Activated CD4-positive, alpha-beta memory T cell treated with anti-CD3 and anti-CD28 coated beads for 36 hours (primary cell): ENCODE measurements around the gene RPGRIP1L. TPM values are rescaled to one million over a fixed set of nuclear protein-coding genes. Genes with fewer than 3 reads are reported as not detected.

Experiments
- CTCF ChIA-PET: fragments of 350-600 bp; sonication (Branson Sonifier 250); formaldehyde crosslinking; loops from one replicate; lab custom pipeline; 2021; ENCODE audit warnings: antibody characterized with exemption, inconsistent platforms; lab: Charles Lee
- POLR2A ChIA-PET: fragments of 350-600 bp; sonication (Branson Sonifier 250); formaldehyde crosslinking; loops from one replicate; lab custom pipeline; 2021; ENCODE audit warnings: antibody characterized with exemption; lab: Charles Lee
- DNase-seq: peaks from one replicate; pipeline ENCODE4 v3.0.0-alpha.2; 2020
- H3K27ac Mint-ChIP-seq: one replicate; pipeline ENCODE4 v1.8.0; 2021; ENCODE audit warnings: mixed read lengths
- H3K27me3 Mint-ChIP-seq: one replicate; pipeline ENCODE4 v1.8.0; 2021; ENCODE audit warnings: mixed read lengths
- H3K36me3 Mint-ChIP-seq: one replicate; pipeline ENCODE4 v1.8.0; 2021; ENCODE audit warnings: mixed read lengths
- H3K4me1 Mint-ChIP-seq: one replicate; pipeline ENCODE4 v1.8.0; 2021; ENCODE audit warnings: low read depth, mixed read lengths
- H3K4me3 Mint-ChIP-seq: one replicate; pipeline ENCODE4 v1.8.0; 2021; ENCODE audit warnings: mild to moderate bottlenecking, mixed read lengths
- H3K9me3 Mint-ChIP-seq: one replicate; pipeline ENCODE4 v1.8.0; 2021; ENCODE audit warnings: mixed read lengths
- intact Hi-C: fragments of 100-400 bp; cut with micrococcal nuclease; formaldehyde crosslinking; loops from one replicate; pipeline ENCODE4 v1.15.1; 2023
- total RNA-seq, 2 experiments: library from RNA; stranded (reverse); gene quantifications; one replicate each; pipeline ENCODE4 v1.2.3, GENCODE V29; 2021

RPGRIP1L gene
- total RNA-seq, 2 experiments from 2014 or later, result 6.2 to 6.5 TPM

DNA sequence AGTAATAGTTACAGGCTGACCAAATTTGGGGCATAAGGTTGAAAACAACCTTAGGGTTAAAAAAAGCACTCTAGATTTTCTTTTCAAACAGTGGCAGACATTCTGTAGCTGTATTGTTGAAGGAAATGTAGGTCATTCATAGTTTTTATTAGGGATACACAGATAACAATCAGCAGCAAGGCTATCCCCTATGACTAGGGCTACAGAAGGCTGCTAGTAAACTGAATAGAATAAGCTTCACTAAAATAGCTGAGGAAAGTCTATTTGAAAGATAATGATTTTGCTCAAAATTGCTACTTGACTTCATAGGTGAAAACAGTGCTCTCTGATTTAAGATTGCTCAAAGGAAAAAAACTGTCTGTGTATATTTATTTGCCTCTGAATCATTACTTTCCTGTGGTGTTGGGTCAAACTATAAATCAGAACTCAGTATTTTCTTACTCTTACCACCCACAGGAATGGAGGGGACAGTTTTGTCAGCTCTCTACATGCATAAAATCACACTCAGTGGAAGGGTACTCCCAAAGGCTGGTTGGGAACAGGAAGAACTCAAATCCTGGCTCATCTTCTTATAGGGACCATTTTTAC is 24.8 kb downstream of the RPGRIP1L start:
- Mint-ChIP-seq H3K36me3 (peaks cover 16% of the 10 kb centered on the region), H3K4me1 (no peaks in the 10 kb centered on the region), H3K9me3 (no peaks in the 10 kb centered on the region), H3K27ac (no peak overlapping the region), H3K27me3 (no peaks in the 10 kb centered on the region), H3K4me3 (no peak overlapping the region)
- ChIA-PET CTCF (no interaction called here), POLR2A (no interaction called here)
- DNase-seq, result no peak
- intact Hi-C loops, result no loop called here

DNA sequence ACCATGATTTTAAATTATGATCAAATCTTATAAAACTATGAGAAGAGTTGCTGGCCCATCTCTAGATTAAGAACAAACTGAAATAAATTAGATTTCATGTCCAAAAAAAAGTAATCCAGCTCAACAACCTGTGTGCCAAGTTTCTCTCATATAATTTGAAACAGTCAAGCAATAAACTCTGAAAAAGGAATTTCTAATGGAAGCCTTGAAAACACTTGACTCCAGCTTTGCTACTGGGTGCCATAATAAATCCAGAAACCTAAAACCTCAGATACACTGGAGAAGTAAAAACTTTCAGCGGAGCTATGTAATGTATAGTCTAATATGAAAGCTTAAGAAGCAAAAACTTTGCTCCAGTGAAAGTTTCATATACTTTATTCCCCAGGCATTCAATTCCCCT is 25.5 kb downstream of the RPGRIP1L start:
- H3K27me3 Mint-ChIP-seq, result no peaks in the 10 kb centered on the region
- no peak overlapping the region for H3K4me3 Mint-ChIP-seq
- H3K36me3 Mint-ChIP-seq, result peaks cover 9% of the 10 kb centered on the region
- no peaks in the 10 kb centered on the region for H3K9me3 Mint-ChIP-seq
- CTCF ChIA-PET, result no interaction called here
- no peaks in the 10 kb centered on the region for H3K4me1 Mint-ChIP-seq
- H3K27ac Mint-ChIP-seq, result no peak overlapping the region
- POLR2A ChIA-PET, result no interaction called here
- no peak for DNase-seq
- intact Hi-C loops, result no loop called here

DNA sequence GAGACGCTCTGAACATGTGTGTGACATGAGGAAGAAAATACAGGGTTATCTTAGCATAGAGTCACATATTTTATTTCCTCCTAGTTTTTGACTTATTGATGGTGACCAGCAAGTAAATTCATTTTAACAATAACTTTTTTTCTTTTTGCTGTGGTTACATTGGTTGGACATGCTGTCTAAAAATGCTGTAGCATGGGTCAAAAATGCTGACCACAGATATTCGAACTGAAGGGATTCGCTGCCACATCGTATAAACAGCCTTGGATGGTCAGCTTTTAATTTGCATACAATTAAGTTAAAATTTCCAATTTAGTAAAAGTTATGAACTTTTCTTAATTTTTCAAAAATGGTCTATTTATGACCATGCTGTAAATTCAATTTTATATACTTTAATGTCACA is 30.5 kb downstream of the RPGRIP1L start:
- no peak for DNase-seq
- ChIA-PET POLR2A (no interaction called here), CTCF (no interaction called here)
- no peaks in the 10 kb centered on the region for H3K4me1 Mint-ChIP-seq
- no peaks in the 10 kb centered on the region for H3K36me3 Mint-ChIP-seq
- no peak overlapping the region for H3K4me3 Mint-ChIP-seq
- H3K27ac Mint-ChIP-seq, result no peak overlapping the region
- no peaks in the 10 kb centered on the region for H3K27me3 Mint-ChIP-seq
- no peaks in the 10 kb centered on the region for H3K9me3 Mint-ChIP-seq
- intact Hi-C loops, result no loop called here

DNA sequence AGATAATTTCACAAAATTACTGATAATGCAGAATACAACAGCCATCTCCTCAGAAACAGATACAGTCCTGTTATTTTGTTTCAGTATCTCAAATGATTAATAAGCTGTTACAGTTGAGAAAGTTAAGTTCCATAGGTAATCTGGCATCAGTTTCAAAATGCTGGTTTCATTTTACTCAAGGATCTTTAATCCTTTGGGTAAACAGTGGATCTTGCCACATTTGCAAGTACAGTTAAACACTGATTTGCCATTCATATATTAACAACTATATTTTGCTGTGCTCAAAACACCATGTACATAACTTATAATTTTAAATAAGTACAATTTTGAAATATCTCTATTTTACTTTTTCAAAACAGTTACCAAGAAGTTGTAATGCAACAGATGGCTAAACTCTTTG is 31.2 kb downstream of the RPGRIP1L start:
- no peaks in the 10 kb centered on the region for H3K9me3 Mint-ChIP-seq
- H3K4me1 Mint-ChIP-seq, result no peaks in the 10 kb centered on the region
- no peak for DNase-seq
- no peaks in the 10 kb centered on the region for H3K36me3 Mint-ChIP-seq
- no peak overlapping the region for H3K4me3 Mint-ChIP-seq
- intact Hi-C loops, result no loop called here
- H3K27me3 Mint-ChIP-seq, result no peaks in the 10 kb centered on the region
- H3K27ac Mint-ChIP-seq, result no peak overlapping the region
- POLR2A ChIA-PET, result no interaction called here
- CTCF ChIA-PET, result no interaction called here

DNA sequence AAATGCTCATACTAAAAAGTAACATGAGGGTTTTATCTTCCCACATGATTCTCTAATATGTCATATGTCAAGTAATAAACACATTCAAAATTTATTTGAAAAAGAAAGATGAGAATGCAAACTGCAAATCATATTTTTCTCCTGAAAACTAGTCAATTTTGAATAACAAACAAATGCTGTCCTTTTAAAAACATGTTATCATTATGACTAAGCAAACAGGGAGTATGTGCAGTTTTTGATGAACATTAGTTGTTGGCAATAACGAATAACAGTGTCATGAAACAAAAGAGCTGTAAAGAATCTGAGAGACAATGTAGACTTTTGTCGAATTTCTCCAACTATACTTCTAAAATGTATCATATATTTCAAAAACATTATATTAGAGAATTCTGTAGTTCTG is 34.8 kb downstream of the RPGRIP1L start:
- no peaks in the 10 kb centered on the region for H3K9me3 Mint-ChIP-seq
- H3K27ac Mint-ChIP-seq, result no peak overlapping the region
- intact Hi-C loops, result no loop called here

DNA sequence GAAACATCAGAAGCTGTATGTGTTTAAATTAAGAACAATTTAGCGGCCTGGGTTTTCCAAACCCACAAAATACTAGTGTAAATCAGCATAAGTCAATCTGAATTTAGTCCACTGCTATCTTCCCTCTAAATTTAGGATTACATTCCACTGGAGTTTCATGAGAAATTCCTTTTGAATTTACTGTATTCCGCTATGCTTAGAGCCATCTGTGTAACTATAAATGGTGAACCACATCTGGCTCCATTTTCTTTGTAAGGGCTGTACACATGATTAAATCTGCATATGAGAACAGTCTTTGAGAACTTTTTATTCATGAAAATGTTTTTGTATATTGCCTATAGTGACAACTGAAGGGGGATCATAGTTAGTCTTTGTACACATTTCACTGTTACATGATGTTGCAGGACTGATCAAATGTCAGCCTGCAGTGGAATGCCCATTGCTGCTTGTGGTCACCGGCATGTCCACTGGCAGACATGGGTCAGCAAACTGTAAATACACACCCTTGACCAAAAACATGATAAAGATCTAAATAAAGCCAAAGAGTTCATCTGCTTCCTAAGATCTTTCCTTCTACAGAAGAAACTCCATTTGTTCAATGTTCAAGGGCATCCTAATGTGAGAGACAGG is 36.8 kb downstream of the RPGRIP1L start:
- Mint-ChIP-seq H3K9me3 (no peaks in the 10 kb centered on the region), H3K27ac (no peak overlapping the region), H3K4me1 (peaks cover 17% of the 10 kb centered on the region), H3K27me3 (no peaks in the 10 kb centered on the region), H3K4me3 (no peak overlapping the region), H3K36me3 (no peaks in the 10 kb centered on the region)
- ChIA-PET CTCF (no interaction called here), POLR2A (no interaction called here)
- intact Hi-C loops, result no loop called here
- DNase-seq, result no peak

More for the DNA sequence above, 34.8 kb downstream of the RPGRIP1L start:
- no peaks in the 10 kb centered on the region for H3K36me3 Mint-ChIP-seq
- ChIA-PET CTCF (no interaction called here), POLR2A (no interaction called here)
- no peaks in the 10 kb centered on the region for H3K27me3 Mint-ChIP-seq
- peaks cover 17% of the 10 kb centered on the region for H3K4me1 Mint-ChIP-seq
- no peak overlapping the region for H3K4me3 Mint-ChIP-seq
- no peak for DNase-seq

DNA sequence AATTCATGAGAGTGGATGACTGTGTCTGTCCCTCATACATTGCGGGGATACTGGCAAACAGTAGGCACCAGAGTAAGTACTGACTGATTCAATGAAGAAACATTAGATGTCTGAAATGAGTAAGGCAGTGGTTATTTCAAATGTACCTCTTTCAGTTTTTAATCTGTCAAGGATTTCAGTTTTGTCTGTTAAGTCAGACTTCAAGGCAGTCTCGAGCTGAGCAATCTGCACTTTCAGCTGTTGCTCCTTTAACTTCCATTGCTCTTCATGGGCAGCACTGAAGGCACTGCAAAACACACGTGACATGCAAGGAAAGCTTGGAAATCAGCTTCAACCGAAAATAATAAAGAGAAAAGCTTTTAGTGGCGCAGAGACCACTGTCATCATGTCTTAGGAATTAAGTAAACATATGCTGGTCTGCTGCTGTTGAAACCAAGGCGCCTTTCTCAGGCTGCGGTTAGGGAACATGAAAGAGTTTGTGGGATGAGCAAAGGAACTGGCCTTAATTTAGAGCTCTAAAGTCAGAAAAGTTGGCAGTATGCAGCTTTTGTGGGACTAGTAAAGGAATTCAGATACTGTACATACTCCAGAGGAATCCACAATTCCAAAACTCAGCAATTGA is 38.8 kb downstream of the RPGRIP1L start:
- Mint-ChIP-seq H3K27me3 (no peaks in the 10 kb centered on the region), H3K27ac (peak overlapping the region; percentile 2), H3K36me3 (no peaks in the 10 kb centered on the region), H3K9me3 (no peaks in the 10 kb centered on the region), H3K4me3 (no peak overlapping the region), H3K4me1 (peaks cover 17% of the 10 kb centered on the region)
- ChIA-PET POLR2A (interaction anchor here (0.6 to 1.0 kb wide), 2 partner anchors 39 to 130 kb away, joined by 3 to 4 read pairs; partner anchors contain the start of genes FTO and RPGRIP1L), CTCF (interaction anchor here (1.7 kb wide), 1 partner anchor 115 kb away, joined by 5 read pairs; no protein-coding TSS in a partner anchor)
- intact Hi-C loops, result loop anchor here (1.0 kb wide), 5 partner anchors 38 to 195 kb away; partner anchors contain the start of gene RPGRIP1L
- peak; percentile 53 for DNase-seq

DNA sequence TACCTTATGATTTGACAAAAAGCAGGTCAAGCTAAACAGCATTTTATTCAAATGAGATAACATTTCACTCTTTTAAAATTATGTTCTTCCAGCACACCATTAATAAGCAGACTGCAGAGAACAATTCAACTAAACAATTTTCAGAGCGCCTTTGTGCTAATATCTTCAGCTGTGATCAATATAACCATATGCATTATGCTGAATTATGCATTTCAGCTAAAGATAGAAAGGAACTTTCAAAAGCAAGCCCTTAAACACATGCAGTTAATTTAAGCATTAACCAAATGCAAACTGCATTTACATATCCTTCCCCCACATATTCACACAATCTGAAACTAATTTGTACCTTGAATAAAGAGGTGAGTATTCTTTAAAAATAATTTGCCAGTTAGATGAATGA is 41.6 kb downstream of the RPGRIP1L start:
- intact Hi-C loops, result no loop called here
- Mint-ChIP-seq H3K9me3 (no peaks in the 10 kb centered on the region), H3K27ac (no peak overlapping the region), H3K4me1 (peaks cover 17% of the 10 kb centered on the region), H3K4me3 (no peak overlapping the region), H3K27me3 (no peaks in the 10 kb centered on the region), H3K36me3 (peaks cover 5% of the 10 kb centered on the region)
- CTCF ChIA-PET, result interaction anchor here (1.3 kb wide), 1 partner anchor 112 kb away, joined by 3 read pairs; no protein-coding TSS in a partner anchor
- POLR2A ChIA-PET, result no interaction called here
- no peak for DNase-seq

DNA sequence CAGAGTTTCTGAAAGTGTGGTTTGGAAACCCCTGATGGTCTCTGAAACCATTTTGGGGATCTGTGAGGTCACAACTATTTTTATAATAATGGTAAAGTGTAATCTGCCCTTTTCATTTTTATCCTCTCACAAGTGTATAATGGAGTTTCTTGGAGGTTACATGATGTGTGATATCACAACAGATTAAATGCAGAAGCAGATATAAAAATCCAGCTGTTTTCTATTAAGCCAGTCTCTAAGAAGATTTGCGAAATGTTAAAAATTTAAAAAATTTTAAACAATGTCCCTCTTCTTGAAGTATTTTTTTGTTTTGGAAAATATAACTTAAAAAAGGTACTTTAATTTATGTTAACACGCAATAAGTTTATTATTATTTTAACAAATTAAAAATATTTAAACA is 48.7 kb downstream of the RPGRIP1L start:
- no peak overlapping the region for H3K4me3 Mint-ChIP-seq
- H3K36me3 Mint-ChIP-seq, result peaks cover 20% of the 10 kb centered on the region
- H3K9me3 Mint-ChIP-seq, result no peaks in the 10 kb centered on the region
- ChIA-PET POLR2A (no interaction called here), CTCF (no interaction called here)
- H3K4me1 Mint-ChIP-seq, result no peaks in the 10 kb centered on the region
- H3K27ac Mint-ChIP-seq, result no peak overlapping the region
- no peaks in the 10 kb centered on the region for H3K27me3 Mint-ChIP-seq
- no peak for DNase-seq
- intact Hi-C loops, result no loop called here

DNA sequence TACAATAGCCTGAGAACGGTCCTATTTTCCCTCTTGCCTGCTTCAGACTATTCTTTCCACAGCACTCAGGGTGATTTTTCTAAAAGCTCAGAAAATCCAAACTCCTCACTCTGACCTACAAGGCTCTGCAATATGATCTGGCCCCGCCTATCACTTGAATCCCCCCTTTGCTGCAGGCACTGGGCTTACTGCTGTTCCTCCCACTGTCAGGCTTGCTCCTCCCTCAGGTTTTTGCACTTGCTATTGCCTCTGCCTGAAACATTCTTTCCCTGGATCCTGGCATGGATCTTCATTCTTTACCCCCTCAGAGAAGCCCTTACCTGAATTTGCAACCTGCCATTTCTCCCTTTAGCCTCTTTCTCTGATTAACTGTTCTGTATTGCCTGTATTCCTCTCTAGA is 52.3 kb downstream of the RPGRIP1L start:
- ChIA-PET POLR2A (no interaction called here), CTCF (no interaction called here)
- no peaks in the 10 kb centered on the region for H3K9me3 Mint-ChIP-seq
- H3K4me1 Mint-ChIP-seq, result no peaks in the 10 kb centered on the region
- no peak overlapping the region for H3K27ac Mint-ChIP-seq
- DNase-seq, result no peak
- peaks cover 32% of the 10 kb centered on the region for H3K36me3 Mint-ChIP-seq
- intact Hi-C loops, result no loop called here
- H3K27me3 Mint-ChIP-seq, result no peaks in the 10 kb centered on the region
- no peak overlapping the region for H3K4me3 Mint-ChIP-seq

DNA sequence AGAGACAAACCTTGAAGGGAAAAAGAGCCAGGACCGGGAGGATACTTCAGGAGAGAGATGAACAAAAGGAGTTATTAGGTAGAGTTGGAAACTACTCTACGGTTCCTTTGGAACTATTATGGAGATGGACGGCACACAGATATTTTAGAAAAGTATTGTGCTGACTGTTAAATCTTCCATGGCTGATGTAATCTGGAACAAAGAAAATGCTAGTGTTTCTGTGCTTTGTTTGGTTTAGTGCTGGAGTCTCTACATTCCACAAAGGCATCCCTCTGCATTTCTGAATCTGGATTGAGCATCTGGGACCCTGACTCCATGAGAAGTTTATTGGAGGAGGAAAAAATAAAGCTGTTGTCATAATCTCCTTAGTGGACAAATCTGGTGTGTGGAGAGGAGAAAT is 57.2 kb downstream of the RPGRIP1L start:
- no peaks in the 10 kb centered on the region for H3K27me3 Mint-ChIP-seq
- no peak for DNase-seq
- ChIA-PET POLR2A (no interaction called here), CTCF (no interaction called here)
- no peak overlapping the region for H3K4me3 Mint-ChIP-seq
- intact Hi-C loops, result no loop called here
- no peak overlapping the region for H3K27ac Mint-ChIP-seq
- H3K4me1 Mint-ChIP-seq, result no peaks in the 10 kb centered on the region
- H3K36me3 Mint-ChIP-seq, result peaks cover 46% of the 10 kb centered on the region
- peaks cover 24% of the 10 kb centered on the region for H3K9me3 Mint-ChIP-seq

DNA sequence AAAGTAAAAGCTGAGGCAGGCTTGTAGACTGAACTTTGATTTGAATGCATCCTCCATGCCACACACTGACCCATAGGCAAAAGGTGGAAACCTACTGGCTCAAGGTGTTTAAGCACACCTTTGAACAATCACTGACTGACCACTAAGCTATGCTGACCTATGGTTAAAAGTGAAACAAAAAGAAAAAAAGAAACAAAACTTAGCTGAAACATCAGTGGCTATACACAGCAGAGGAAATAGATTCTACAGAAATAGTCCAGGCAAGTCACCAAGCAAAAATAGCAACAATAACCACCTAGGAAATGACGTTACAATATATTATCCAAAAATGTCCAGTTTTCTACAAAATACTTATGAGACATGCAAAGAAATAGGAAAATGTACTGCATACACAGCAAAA is 60.2 kb downstream of the RPGRIP1L start:
- POLR2A ChIA-PET, result no interaction called here

More for the DNA sequence above, 60.2 kb downstream of the RPGRIP1L start:
- Mint-ChIP-seq H3K4me3 (no peak overlapping the region), H3K4me1 (no peaks in the 10 kb centered on the region), H3K9me3 (peaks cover 24% of the 10 kb centered on the region), H3K27ac (no peak overlapping the region), H3K36me3 (peaks cover 52% of the 10 kb centered on the region), H3K27me3 (no peaks in the 10 kb centered on the region)
- DNase-seq, result no peak
- CTCF ChIA-PET, result no interaction called here
- intact Hi-C loops, result no loop called here
